ENCODE data around the gene SRGAP2B. TPM values are rescaled to one million over a fixed set of nuclear protein-coding genes. Genes with fewer than 3 reads are reported as not detected.
"Not testable (repeated sequence)": the region's sequence is repeated elsewhere in the genome, so short reads cannot be mapped to it uniquely, and the experiment has no call there.

The SRGAP2B gene
- total RNA-seq, result 10 to 100 TPM; 33.2 to 40.0 TPM
- long read RNA-seq, donor 1, partial matches to known transcripts, result 0 of 8 reads
- long read RNA-seq, donor 1, other reads (novel, unspliced or antisense), result 8 of 8 reads
- long read RNA-seq, donor 2, partial matches to known transcripts, result 1 of 4 reads
- long read RNA-seq, donor 2, other reads (novel, unspliced or antisense), result 3 of 4 reads

GRCh38 chr1:145095284-145096057 lies at the start of gene SRGAP2B, which contains the start of gene FAM72D:
Gene SRGAP2B (minus strand): TSS chr1:145095328. CDS start chr1:145092901, 2,427 bp downstream.
Gene FAM72D (plus strand): TSS chr1:145095974. CDS start chr1:145096848, 874 bp downstream.
- DNase-seq (ENCODE audit: low spot score); intact Hi-C loops (cut with DNase I): not testable (repeated sequence)

DNA sequence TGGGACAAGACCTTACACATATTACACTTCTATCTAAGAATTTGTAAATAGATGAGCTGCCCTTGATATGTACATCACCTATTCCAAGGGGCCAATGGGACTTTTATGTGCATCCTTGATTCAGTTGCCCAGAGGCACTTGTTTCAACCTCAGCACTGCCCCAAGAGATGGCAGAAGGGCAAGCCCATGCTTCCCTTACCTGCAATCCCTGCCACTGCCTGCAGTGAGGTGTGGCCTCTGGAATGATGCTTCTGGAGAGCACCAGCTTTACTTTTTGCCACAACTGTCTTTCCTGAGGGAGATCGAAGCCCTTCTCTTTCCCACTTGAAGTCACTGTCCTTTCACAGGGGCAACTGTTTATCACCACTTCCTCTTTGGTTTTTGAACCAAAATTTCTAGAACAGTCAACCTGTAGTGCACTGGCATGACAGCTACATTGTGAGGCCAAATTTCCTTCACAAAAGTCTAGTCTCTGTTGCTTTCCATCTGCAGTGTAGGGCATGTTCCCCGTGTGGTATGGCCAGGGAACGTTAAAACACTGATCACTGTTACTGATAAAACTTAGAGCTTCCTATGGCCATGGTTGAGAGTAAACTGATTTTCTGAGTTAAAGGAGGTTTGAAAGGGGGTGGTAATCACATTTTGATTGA lies 49.3 kb upstream of the SRGAP2B start:
- DNase-seq (ENCODE audit: low spot score); intact Hi-C loops (cut with DNase I): not testable (repeated sequence)

GRCh38 chr1:145140549-145140948 lies 45.4 kb upstream of the SRGAP2B start:
- intact Hi-C loops (cut with DNase I); DNase-seq (ENCODE audit: low spot score): not testable (repeated sequence)

GRCh38 chr1:145134476-145134875 lies 39.3 kb upstream of the SRGAP2B start:
- intact Hi-C loops (cut with DNase I); DNase-seq (ENCODE audit: low spot score): not testable (repeated sequence)

GRCh38 chr1:145128697-145129469 lies 33.8 kb upstream of the SRGAP2B start:
- peak; percentile 58 for DNase-seq (ENCODE audit: low spot score)
- intact Hi-C loops (cut with DNase I), result not testable (repeated sequence)

GRCh38 chr1:145127144-145127543 lies 32.0 kb upstream of the SRGAP2B start:
- DNase-seq (ENCODE audit: low spot score); intact Hi-C loops (cut with DNase I): not testable (repeated sequence)

DNA sequence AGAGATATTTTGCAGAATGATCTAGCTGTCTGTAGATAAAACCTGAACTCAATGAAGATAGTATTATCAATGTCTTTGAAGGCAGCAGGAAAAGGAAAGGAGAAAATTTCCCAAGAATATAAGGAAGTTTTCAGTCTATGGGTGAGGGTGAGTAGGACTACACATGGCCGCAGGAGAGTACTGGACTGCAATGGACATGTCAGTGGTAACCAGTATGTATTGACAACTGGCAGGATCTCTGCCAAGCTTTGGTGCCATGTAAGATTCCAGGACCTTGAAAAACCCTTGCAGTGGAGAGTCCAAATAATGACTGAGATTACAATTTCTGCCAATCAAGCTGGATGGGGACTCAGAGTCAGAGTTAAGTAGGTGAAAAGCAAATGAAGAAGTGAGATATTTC lies 30.0 kb upstream of the SRGAP2B start:
- DNase-seq (ENCODE audit: low spot score); intact Hi-C loops (cut with DNase I): not testable (repeated sequence)

GRCh38 chr1:145123992-145124641 lies 29.0 kb upstream of the SRGAP2B start:
- DNase-seq (ENCODE audit: low spot score); intact Hi-C loops (cut with DNase I): not testable (repeated sequence)

GRCh38 chr1:145123062-145123395 lies 27.9 kb upstream of the SRGAP2B start:
- DNase-seq (ENCODE audit: low spot score); intact Hi-C loops (cut with DNase I): not testable (repeated sequence)

DNA sequence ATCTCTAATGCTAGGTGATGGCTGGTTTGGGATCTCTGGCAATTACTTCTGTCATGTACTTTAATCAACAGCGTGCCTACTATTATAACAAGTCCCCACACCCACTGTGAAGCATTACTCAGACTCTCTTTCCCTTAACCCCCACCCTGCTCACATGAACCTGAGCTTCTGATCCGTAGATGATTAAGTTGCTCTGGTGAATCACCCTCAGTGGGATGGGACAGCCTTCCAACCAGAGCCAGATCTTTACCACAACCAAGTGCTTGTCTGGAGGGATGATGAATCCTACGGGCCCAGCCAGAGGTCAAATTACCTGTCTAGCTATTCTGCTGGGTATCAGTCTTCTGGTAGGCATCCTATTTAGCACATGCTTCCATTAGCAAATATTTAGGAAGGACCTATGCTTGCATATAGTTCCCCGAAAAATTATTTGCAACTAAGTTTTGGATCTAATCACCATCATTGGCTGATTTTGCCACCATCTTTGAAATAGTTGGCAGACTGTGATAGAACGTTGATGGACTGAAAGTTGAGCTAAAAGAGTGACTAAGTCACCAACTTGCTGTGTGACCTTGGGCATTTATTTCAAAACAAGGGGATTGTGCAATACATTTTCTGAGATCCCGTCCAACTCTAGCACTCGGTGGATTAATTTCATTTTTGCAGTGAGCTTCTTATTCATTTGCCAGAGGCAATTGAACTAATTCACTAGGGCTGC lies 27.4 kb upstream of the SRGAP2B start:
- DNase-seq (ENCODE audit: low spot score), result not testable (repeated sequence)

GRCh38 chr1:145119842-145120241 lies 24.7 kb upstream of the SRGAP2B start:
- intact Hi-C loops (cut with DNase I), result not testable (repeated sequence)

More for the DNA sequence above, 27.4 kb upstream of the SRGAP2B start:
- intact Hi-C loops (cut with DNase I), result not testable (repeated sequence)

DNA sequence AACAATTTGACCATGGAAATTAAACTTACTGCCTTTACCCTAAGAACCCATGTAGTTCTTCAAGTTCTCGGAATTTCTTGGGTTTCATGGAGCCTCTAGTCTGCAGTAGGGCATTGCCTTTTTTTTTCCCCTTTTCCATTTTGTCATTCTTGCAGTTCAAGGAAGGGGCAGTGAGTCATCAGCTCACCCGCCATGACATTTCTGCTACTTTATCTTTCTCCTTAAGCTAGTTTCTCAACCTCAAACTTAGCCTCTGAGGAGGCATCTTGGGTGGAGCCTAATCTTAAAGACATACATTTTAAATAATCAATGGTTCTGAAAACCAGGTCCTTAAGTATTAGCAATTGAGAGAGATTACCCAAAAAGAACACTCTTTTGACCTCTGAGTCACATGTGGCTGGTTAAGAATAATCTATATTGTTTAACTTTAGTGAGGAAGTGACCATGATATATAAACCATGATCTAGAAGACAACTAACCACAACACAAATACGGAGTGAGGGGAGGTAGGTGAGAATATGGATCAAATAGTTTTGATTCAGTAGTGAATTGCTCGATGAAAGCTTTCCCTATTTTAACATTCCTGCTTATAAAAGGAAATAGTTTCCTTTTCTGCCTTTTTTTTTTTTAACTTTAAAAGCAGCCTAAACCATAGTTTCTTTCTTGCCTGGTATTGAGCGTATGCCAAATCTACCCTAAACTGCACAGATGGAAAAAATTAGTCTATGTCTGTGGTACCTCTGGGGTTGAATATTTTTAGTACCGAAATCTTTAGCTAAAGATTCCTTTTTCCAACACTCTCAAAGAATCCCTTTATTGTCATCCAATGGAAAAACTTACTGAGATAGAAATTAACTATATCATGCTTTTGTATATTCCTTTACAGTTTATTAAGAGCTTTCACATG lies 20.7 kb upstream of the SRGAP2B start:
- DNase-seq (ENCODE audit: low spot score); intact Hi-C loops (cut with DNase I): not testable (repeated sequence)

More at GRCh38 chr1:145119842-145120241, 24.7 kb upstream of the SRGAP2B start:
- not testable (repeated sequence) for DNase-seq (ENCODE audit: low spot score)

DNA sequence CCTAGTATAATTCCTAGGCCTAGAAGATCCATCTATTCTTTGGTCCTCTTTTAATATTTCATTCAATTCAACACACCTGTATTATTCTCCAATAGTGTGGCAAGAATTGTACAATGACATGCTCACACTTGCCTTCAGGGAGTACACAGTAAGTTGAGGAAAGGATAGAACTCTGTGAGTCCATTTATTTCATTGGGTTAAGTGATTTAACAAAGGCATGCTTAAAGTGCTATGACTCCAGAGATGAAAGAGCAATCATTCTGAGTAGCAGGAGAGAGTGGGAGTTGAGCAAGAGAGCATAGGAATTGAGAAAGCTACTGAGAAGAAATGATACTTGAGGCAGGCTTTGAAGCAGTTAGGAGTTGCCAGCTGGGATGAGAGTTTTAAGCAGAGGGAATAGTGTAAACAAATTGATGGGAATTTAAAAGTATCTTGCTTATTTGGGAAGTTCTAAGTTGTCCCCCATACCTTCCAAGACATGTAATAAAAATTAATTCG lies 19.5 kb upstream of the SRGAP2B start:
- intact Hi-C loops (cut with DNase I), result not testable (repeated sequence)

GRCh38 chr1:145112703-145113102 lies 17.6 kb upstream of the SRGAP2B start:
- DNase-seq (ENCODE audit: low spot score); intact Hi-C loops (cut with DNase I): not testable (repeated sequence)

More for the DNA sequence above, 19.5 kb upstream of the SRGAP2B start:
- DNase-seq (ENCODE audit: low spot score), result not testable (repeated sequence)

GRCh38 chr1:145111674-145112073 lies 16.5 kb upstream of the SRGAP2B start:
- DNase-seq (ENCODE audit: low spot score); intact Hi-C loops (cut with DNase I): not testable (repeated sequence)

GRCh38 chr1:145103294-145103693 lies 8.2 kb upstream of the SRGAP2B start:
- DNase-seq (ENCODE audit: low spot score); intact Hi-C loops (cut with DNase I): not testable (repeated sequence)

GRCh38 chr1:145101725-145102124 lies 6.6 kb upstream of the SRGAP2B start:
- intact Hi-C loops (cut with DNase I); DNase-seq (ENCODE audit: low spot score): not testable (repeated sequence)

Measured in posterior vena cava (tissue), 2 donors.